T-cell (primary cell): ENCODE measurements around the gene CTNND2. TPM values are rescaled to one million over a fixed set of nuclear protein-coding genes. Genes with fewer than 3 reads are reported as not detected.

Experiments
- ATAC-seq, 4 experiments: fragments of 200-7000 bp in 3 of 4; fragments of 150-1000 bp in 1 of 4; cut with Tn5 transposase; replicated peaks in 1 of 4; 1 replicate in 3 of 4; 2 replicates in 1 of 4; pipeline ENCODE4 v1.10.0; 2021; ENCODE audit warnings: moderate library complexity in 3 of 4, mild to moderate bottlenecking in 2 of 4, moderate number of reproducible peaks in 1 of 4
- CTCF ChIA-PET, 2 donors: fragments of 300-600 bp; sonication (Branson Sonifier 250); formaldehyde crosslinking; loops; one replicate each; lab custom pipeline; 2022; ENCODE audit warnings: antibody characterized with exemption in 2 of 2; lab: Charles Lee
- POLR2A ChIA-PET, 2 donors: fragments of 300-600 bp; sonication (Branson Sonifier 250); formaldehyde crosslinking; loops; one replicate each; lab custom pipeline; 2022; ENCODE audit warnings: antibody characterized with exemption in 2 of 2; lab: Charles Lee
- DNase-seq, 35 experiments: peaks; one replicate each; pipeline versions ENCODE4 v3.0.0 to v3.0.0-alpha.2; 2013 to 2023
- H3K27ac ChIP-seq: one replicate; pipeline ENCODE4 v1.5.1; 2013; ENCODE audit warnings: low read length
- H3K27me3 ChIP-seq, 2 experiments: replicated peaks in 1 of 2; 1 replicate in 1 of 2; 2 replicates in 1 of 2; pipeline versions ENCODE4 v1.6.1 to v1.7.0; 2013; ENCODE audit warnings: low read length in 1 of 2, mixed read lengths in 1 of 2; ENCODE audit not compliant: control insufficient read depth in 2 of 2, insufficient read depth in 2 of 2; ENCODE audit errors: extremely low read depth in 1 of 2
- H3K36me3 ChIP-seq, 2 donors: 1 replicate in 1 of 2; 2 replicates in 1 of 2; pipeline versions ENCODE4 v1.6.1 to v1.7.0; 2013; ENCODE audit warnings: low read length in 1 of 2; ENCODE audit not compliant: control insufficient read depth in 2 of 2, insufficient read depth in 1 of 2; ENCODE audit errors: extremely low read depth in 1 of 2
- H3K4me1 ChIP-seq, 2 experiments: 1 replicate in 1 of 2; 2 replicates in 1 of 2; pipeline versions ENCODE4 v1.6.1 to v1.7.0; 2013; ENCODE audit warnings: low read length in 2 of 2, mixed read lengths in 1 of 2; ENCODE audit not compliant: insufficient read depth in 2 of 2, control insufficient read depth in 1 of 2; ENCODE audit errors: extremely low read depth in 1 of 2
- H3K4me3 ChIP-seq, 2 donors: 1 replicate in 1 of 2; 2 replicates in 1 of 2; pipeline versions ENCODE4 v1.5.1 to v1.7.0; 2013; ENCODE audit warnings: mild to moderate bottlenecking in 2 of 2, low read length in 1 of 2, moderate library complexity in 1 of 2; ENCODE audit not compliant: control insufficient read depth in 1 of 2; ENCODE audit errors: extremely low read depth in 1 of 2
- H3K9me3 ChIP-seq: 2 replicates; pipeline ENCODE4 v1.7.0; 2013
- H3K27ac Mint-ChIP-seq, 2 donors: one replicate each; pipeline ENCODE4 v1.8.0; 2020 to 2021; ENCODE audit warnings: mild to moderate bottlenecking in 2 of 2, mixed read lengths in 2 of 2
- H3K27me3 Mint-ChIP-seq, 2 donors: one replicate each; pipeline ENCODE4 v1.8.0; 2021 to 2022; ENCODE audit warnings: mixed read lengths in 2 of 2
- H3K36me3 Mint-ChIP-seq: one replicate; pipeline ENCODE4 v1.8.0; 2021; ENCODE audit warnings: mixed read lengths
- H3K4me1 Mint-ChIP-seq, 3 donors: one replicate each; pipeline ENCODE4 v1.8.0; 2020 to 2022; ENCODE audit warnings: mixed read lengths in 3 of 3, mild to moderate bottlenecking in 1 of 3
- H3K4me3 Mint-ChIP-seq, 3 donors: one replicate each; pipeline ENCODE4 v1.8.0; 2020 to 2022; ENCODE audit warnings: mild to moderate bottlenecking in 3 of 3, mixed read lengths in 3 of 3, moderate library complexity in 3 of 3
- H3K9me3 Mint-ChIP-seq, 3 donors: one replicate each; pipeline ENCODE4 v1.8.0; 2020 to 2022; ENCODE audit warnings: mixed read lengths in 3 of 3
- WGBS: methylation state at CpG from one replicate; pipeline ENCODE4 v1.1.5; 2013; ENCODE audit warnings: missing lambda C conversion rate; ENCODE audit not compliant: insufficient coverage; 5-methylcytosine and 5-hydroxymethylcytosine counted together
- total RNA-seq, 35 experiments: library from RNA in 6 of 35; stranded (reverse) in 6 of 35; fragments of 120-200 nt in 1 of 35; gene quantifications; one replicate each; pipeline versions ENCODE4 v1.2.1 to v1.2.4 and lab custom pipeline; 2013 to 2026

The CTNND2 gene
- total RNA-seq, 5 donors from 2014 or later (not counting 1 experiment from before 2014, with no cell fraction given) = 0.22 TPM; not detected in 4

DNA sequence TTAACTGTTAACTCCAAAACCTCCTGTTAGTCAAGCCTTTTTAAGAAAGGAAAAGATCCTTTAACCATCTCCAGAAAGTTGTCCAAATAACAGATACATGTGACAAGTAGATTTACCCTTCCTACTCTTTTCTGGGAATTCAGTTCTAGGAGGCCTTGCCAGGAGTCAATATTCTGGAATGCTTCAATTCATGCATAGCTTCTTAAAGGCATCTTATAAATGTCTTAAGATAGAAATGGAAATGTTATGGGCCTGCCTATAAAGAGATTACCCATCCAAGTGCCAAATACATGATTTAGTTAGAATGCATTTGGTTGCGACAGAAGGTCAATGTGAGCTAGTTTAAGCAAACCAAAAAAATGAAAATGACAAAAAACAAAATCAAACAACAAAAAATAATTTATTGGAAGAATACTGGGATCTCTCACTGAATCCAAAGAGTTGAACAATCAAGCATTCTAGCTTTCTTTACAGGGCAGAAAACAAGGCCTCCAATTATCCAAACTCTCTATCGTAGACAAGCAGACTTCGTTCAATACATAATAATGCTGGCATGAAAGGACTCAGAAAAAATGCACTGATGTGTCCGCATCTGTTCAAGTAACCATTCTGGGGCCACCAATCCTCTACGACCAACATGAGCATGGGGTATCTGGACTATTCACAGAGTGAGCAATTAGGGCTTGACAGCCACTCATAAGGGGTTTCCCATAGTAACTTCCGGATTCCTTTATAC, 188.6 kb downstream of the CTNND2 start:
- H3K27ac ChIP-seq = no peak overlapping the region
- no peaks in the 10 kb centered on the region for H3K9me3 ChIP-seq
- ChIA-PET CTCF (no interaction called here), POLR2A (no interaction called here)
- H3K27me3 ChIP-seq = no peaks in the 10 kb centered on the region
- no peaks in the 10 kb centered on the region for H3K36me3 Mint-ChIP-seq
- no peaks in the 10 kb centered on the region for H3K4me1 ChIP-seq
- 100% methylated on average over 4 of the region's 6 CpGs for WGBS
- no peaks in the 10 kb centered on the region for H3K36me3 ChIP-seq
- no peak overlapping the region for H3K4me3 Mint-ChIP-seq
- H3K27me3 Mint-ChIP-seq = no peaks in the 10 kb centered on the region
- DNase-seq = no peak
- H3K27ac Mint-ChIP-seq = no peak overlapping the region
- no peaks in the 10 kb centered on the region for H3K4me1 Mint-ChIP-seq
- peaks cover 0 to 7% (median 0%) of the 10 kb centered on the region in 3 donors for H3K9me3 Mint-ChIP-seq
- no peak overlapping the region for H3K4me3 ChIP-seq
- ATAC-seq = no peak

DNA sequence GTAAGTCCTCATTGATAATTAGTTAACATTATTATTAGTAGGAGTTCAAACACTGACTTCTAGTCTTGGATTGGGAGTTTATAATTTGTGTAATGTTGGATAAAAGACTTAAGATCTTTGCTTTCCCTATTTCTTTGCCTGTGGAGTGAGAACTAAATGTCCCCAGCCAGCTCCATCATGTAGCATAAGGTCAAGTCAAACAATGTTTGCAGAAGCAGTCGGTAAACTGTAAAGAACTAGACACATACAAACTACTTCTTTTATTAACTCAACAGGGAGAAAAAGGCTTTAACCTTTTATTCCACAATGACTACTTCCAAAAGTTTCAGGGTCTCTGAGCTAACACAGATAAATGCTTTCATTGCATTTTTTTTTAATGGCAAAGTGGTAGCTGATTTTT, 192.3 kb downstream of the CTNND2 start:
- Mint-ChIP-seq H3K4me1 (no peaks in the 10 kb centered on the region), H3K27ac (no peak overlapping the region), H3K27me3 (no peaks in the 10 kb centered on the region), H3K36me3 (no peaks in the 10 kb centered on the region), H3K9me3 (no peaks in the 10 kb centered on the region), H3K4me3 (no peak overlapping the region)
- Histone ChIP-seq H3K36me3 (no peaks in the 10 kb centered on the region), H3K4me1 (no peaks in the 10 kb centered on the region), H3K4me3 (no peak overlapping the region), H3K27me3 (no peaks in the 10 kb centered on the region), H3K9me3 (no peaks in the 10 kb centered on the region), H3K27ac (no peak overlapping the region)
- ATAC-seq (no peak), DNase-seq (no peak)
- ChIA-PET CTCF (no interaction called here), POLR2A (interaction anchor here in 1 of 2 donors (1.0 kb wide), 1 partner anchor 183 kb away, joined by 3 read pairs; no protein-coding TSS in a partner anchor)
- WGBS = no CpG with 5 or more reads among the region's 1 CpG

DNA sequence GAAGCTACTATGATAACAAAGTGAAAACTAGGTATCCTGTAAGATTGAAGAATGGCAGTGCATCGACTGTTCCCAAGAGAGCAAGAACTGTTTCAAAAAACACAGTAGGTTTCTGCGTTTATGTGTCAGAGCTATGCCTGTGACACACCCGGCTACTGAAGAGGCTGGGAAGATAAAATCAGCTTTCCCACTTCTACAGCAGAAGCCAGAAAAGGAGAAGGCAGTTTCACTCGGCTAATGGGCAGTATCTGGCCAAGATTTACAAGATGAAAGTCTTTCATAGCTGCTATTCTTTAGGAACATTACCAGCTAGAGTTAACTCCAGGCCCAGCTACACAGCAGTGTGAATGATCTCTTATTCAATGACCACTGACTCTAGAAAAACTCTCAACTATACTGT, 195.2 kb downstream of the CTNND2 start:
- DNase-seq (no peak), ATAC-seq (no peak)
- H3K4me1 ChIP-seq = no peaks in the 10 kb centered on the region
- CTCF ChIA-PET = interaction anchor here in 1 of 2 donors (0.5 kb wide), 1 partner anchor 855 kb away, joined by 3 read pairs; no protein-coding TSS in a partner anchor
- no peaks in the 10 kb centered on the region for H3K9me3 ChIP-seq
- Mint-ChIP-seq H3K4me1 (no peaks in the 10 kb centered on the region), H3K27ac (no peak overlapping the region), H3K9me3 (no peaks in the 10 kb centered on the region), H3K4me3 (no peak overlapping the region), H3K27me3 (no peaks in the 10 kb centered on the region), H3K36me3 (no peaks in the 10 kb centered on the region)
- H3K4me3 ChIP-seq = no peak overlapping the region
- POLR2A ChIA-PET = no interaction called here
- H3K27ac ChIP-seq = no peak overlapping the region
- 67% methylated on average over 1 of the region's 4 CpGs for WGBS
- H3K36me3 ChIP-seq = no peaks in the 10 kb centered on the region
- no peaks in the 10 kb centered on the region for H3K27me3 ChIP-seq

- no peaks in the 10 kb centered on the region for H3K4me1 Mint-ChIP-seq
- no peak overlapping the region for H3K27ac ChIP-seq
Observed at GRCh38 chr5:11704916-11705315, 199.3 kb downstream of the CTNND2 start.

GRCh38 chr5:11700391-11700790, 203.9 kb downstream of the CTNND2 start:
- no peak overlapping the region for H3K4me3 ChIP-seq
- no peaks in the 10 kb centered on the region for H3K36me3 ChIP-seq
- H3K9me3 ChIP-seq = no peaks in the 10 kb centered on the region
- no peak overlapping the region for H3K27ac ChIP-seq
- 72% methylated on average over 2 of the region's 6 CpGs for WGBS
- no peaks in the 10 kb centered on the region for H3K4me1 ChIP-seq
- no peak overlapping the region for H3K27ac Mint-ChIP-seq
- H3K27me3 Mint-ChIP-seq = no peaks in the 10 kb centered on the region
- no peak overlapping the region for H3K4me3 Mint-ChIP-seq
- ATAC-seq (no peak), DNase-seq (no peak)
- H3K9me3 Mint-ChIP-seq = peaks cover 0 to 4% (median 0%) of the 10 kb centered on the region in 3 donors
- H3K27me3 ChIP-seq = peaks cover 0 to 2% of the 10 kb centered on the region in 2 experiments
- ChIA-PET CTCF (no interaction called here), POLR2A (no interaction called here)
- no peaks in the 10 kb centered on the region for H3K4me1 Mint-ChIP-seq
- no peaks in the 10 kb centered on the region for H3K36me3 Mint-ChIP-seq

More at GRCh38 chr5:11704916-11705315, 199.3 kb downstream of the CTNND2 start:
- Mint-ChIP-seq H3K27me3 (no peaks in the 10 kb centered on the region), H3K36me3 (no peaks in the 10 kb centered on the region), H3K27ac (no peak overlapping the region), H3K4me3 (no peak overlapping the region), H3K9me3 (peaks cover 0 to 4% (median 0%) of the 10 kb centered on the region in 3 donors)
- POLR2A ChIA-PET = no interaction called here
- H3K36me3 ChIP-seq = no peaks in the 10 kb centered on the region
- WGBS = no CpG with 5 or more reads among the region's 1 CpG
- ATAC-seq (no peak), DNase-seq (no peak)
- CTCF ChIA-PET = no interaction called here
- no peaks in the 10 kb centered on the region for H3K4me1 ChIP-seq
- H3K27me3 ChIP-seq = peaks cover 0 to 2% of the 10 kb centered on the region in 2 experiments
- no peak overlapping the region for H3K4me3 ChIP-seq
- H3K9me3 ChIP-seq = no peaks in the 10 kb centered on the region

DNA sequence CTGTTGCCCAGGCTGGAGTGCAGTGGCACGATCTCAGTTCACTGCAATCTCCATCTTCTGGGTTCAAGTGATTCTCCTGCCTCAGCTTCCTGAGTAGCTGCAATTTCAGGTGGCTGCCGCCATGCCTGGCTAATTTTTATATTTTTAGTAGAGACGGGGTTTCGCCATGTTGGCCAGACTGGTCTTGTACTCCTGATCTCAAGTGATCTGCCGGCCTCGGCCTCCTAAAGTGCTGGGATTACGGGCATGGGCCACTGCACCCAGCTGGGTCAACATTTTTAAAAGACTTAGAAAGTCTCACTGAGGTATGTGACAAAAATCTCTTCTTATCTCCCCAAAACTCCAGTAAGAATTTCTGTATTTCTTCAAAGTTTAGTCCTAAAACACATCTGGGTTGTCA, 211.6 kb downstream of the CTNND2 start:
- Mint-ChIP-seq H3K9me3 (peaks cover 0 to 7% (median 0%) of the 10 kb centered on the region in 3 donors), H3K27me3 (no peaks in the 10 kb centered on the region), H3K4me3 (no peak overlapping the region), H3K4me1 (no peaks in the 10 kb centered on the region), H3K27ac (no peak overlapping the region), H3K36me3 (no peaks in the 10 kb centered on the region)
- Histone ChIP-seq H3K4me1 (no peaks in the 10 kb centered on the region), H3K36me3 (no peaks in the 10 kb centered on the region), H3K27me3 (no peaks in the 10 kb centered on the region), H3K27ac (no peak overlapping the region), H3K9me3 (no peaks in the 10 kb centered on the region), H3K4me3 (no peak overlapping the region)
- ATAC-seq (no peak), DNase-seq (no peak)
- CTCF ChIA-PET = no interaction called here
- POLR2A ChIA-PET = no interaction called here
- 85% methylated on average over 6 of the region's 7 CpGs for WGBS
